ENCODE results near the gene MLIP. TPM values are rescaled to one million over a fixed set of nuclear protein-coding genes. Genes with fewer than 3 reads are reported as not detected.

MLIP gene
- total RNA-seq, 1 experiment from 2014 or later: not detected

- Histone ChIP-seq H3K36me3 (ENCODE audit: control insufficient read depth, insufficient read depth, low read length) (no peaks in the 10 kb centered on the region), H3K4me1 (ENCODE audit: control insufficient read depth, insufficient read depth, low read length) (no peaks in the 10 kb centered on the region), H3K9me3 (ENCODE audit: control insufficient read depth, insufficient read depth, low read depth, low read length) (no peaks in the 10 kb centered on the region), H3K27me3 (ENCODE audit: control insufficient read depth, insufficient read depth, low read length) (no peaks in the 10 kb centered on the region), H3K4me3 (ENCODE audit: low read depth in 2 of 2, low read length in 2 of 2) (no peak overlapping the region), H3K27ac (ENCODE audit: low read length) (no peak overlapping the region)
- no peak for TF ChIP-seq SIN3A (IDR thresholded peaks at IDR 0.05; ENCODE audit: borderline replicate concordance, insufficient read depth, low read depth, low read length)
- TF ChIP-seq CTCF (IDR thresholded peaks at IDR 0.05): no peak
- TF ChIP-seq POLR2AphosphoS5 (IDR thresholded peaks at IDR 0.05; ENCODE audit: low read depth, low read length): no peak
- no peak for TF ChIP-seq TCF7L2 (IDR thresholded peaks at IDR 0.05; ENCODE audit: low read depth, low read length)
- TF ChIP-seq REST (IDR thresholded peaks at IDR 0.05; ENCODE audit: insufficient read depth in 1 of 2, low read depth in 2 of 2, low read length in 1 of 2): no peak
- no peak for DNase-seq (ENCODE audit: low read depth, low spot score)
- no peak for ATAC-seq
- intact Hi-C loops (cut with micrococcal nuclease; ENCODE audit: unreplicated experiment): no loop called here
- POLR2A ChIA-PET: no interaction called here
- no TSS peak for BruUV-seq (replicated peaks)
- in situ Hi-C loops (cut with HindIII; ENCODE audit: low pct_unique_long_range_greater_than_20kb, low sequenced_read_pairs): no loop called here
- CTCF ChIA-PET: no interaction called here
Observed at GRCh38 chr6:54138795-54139194, 27.6 kb downstream of the MLIP start.

- Histone ChIP-seq H3K27me3 (ENCODE audit: control insufficient read depth, insufficient read depth, low read length) (no peaks in the 10 kb centered on the region), H3K4me1 (ENCODE audit: control insufficient read depth, insufficient read depth, low read length) (no peaks in the 10 kb centered on the region), H3K36me3 (ENCODE audit: control insufficient read depth, insufficient read depth, low read length) (no peaks in the 10 kb centered on the region), H3K27ac (ENCODE audit: low read length) (no peak overlapping the region), H3K4me3 (ENCODE audit: low read depth in 2 of 2, low read length in 2 of 2) (no peak overlapping the region), H3K9me3 (ENCODE audit: control insufficient read depth, insufficient read depth, low read depth, low read length) (no peaks in the 10 kb centered on the region)
- ChIA-PET CTCF (no interaction called here), POLR2A (no interaction called here)
- intact Hi-C loops (cut with micrococcal nuclease; ENCODE audit: unreplicated experiment) (no loop called here), in situ Hi-C loops (cut with HindIII; ENCODE audit: low pct_unique_long_range_greater_than_20kb, low sequenced_read_pairs) (no loop called here)
- no TSS peak for BruUV-seq (replicated peaks)
- TF ChIP-seq CTCF (IDR thresholded peaks at IDR 0.05): no peak
- DNase-seq (ENCODE audit: low read depth, low spot score) (no peak), ATAC-seq (no peak)
Observed at GRCh38 chr6:54140811-54141210, 29.6 kb downstream of the MLIP start.
